Neural progenitor cell (in vitro differentiated cells): ENCODE measurements around the gene PUM2. TPM values are rescaled to one million over a fixed set of nuclear protein-coding genes. Genes with fewer than 3 reads are reported as not detected.

Source experiments
- DNase-seq: peaks from one replicate; pipeline ENCODE4 v3.0.0-alpha.2; 2016; ENCODE audit warnings: low spot score
- H2AFZ ChIP-seq: fragments of 200-600 bp; sonication (generic); replicated peaks from 2 replicates; pipeline ENCODE4 v1.6.1; 2016; ENCODE audit warnings: antibody characterized with exemption
- H3F3A ChIP-seq: fragments of 200-600 bp; sonication (generic); 2 replicates; pipeline ENCODE4 v1.6.1; 2016; ENCODE audit warnings: antibody characterized with exemption, low read depth
- H3K27ac ChIP-seq: fragments of 200-600 bp; sonication (generic); 2 replicates; pipeline ENCODE4 v1.5.1; 2016; ENCODE audit warnings: mild to moderate bottlenecking
- H3K27me3 ChIP-seq: fragments of 200-600 bp; sonication (generic); 2 replicates; pipeline ENCODE4 v1.6.1; 2016; ENCODE audit warnings: mild to moderate bottlenecking, moderate library complexity
- H3K36me3 ChIP-seq: fragments of 200-600 bp; sonication (generic); 2 replicates; pipeline ENCODE4 v1.5.1; 2016
- H3K4me1 ChIP-seq: fragments of 200-600 bp; sonication (generic); 2 replicates; pipeline ENCODE4 v1.6.1; 2016; ENCODE audit warnings: mixed run types
- H3K4me2 ChIP-seq: fragments of 200-600 bp; sonication (generic); 2 replicates; pipeline ENCODE4 v1.6.1; 2016
- H3K4me3 ChIP-seq: fragments of 200-600 bp; sonication (generic); 2 replicates; pipeline ENCODE4 v1.5.1; 2016
- H3K79me2 ChIP-seq: fragments of 200-600 bp; sonication (generic); 2 replicates; pipeline ENCODE4 v1.6.1; 2016; ENCODE audit warnings: low read depth
- H3K9ac ChIP-seq: fragments of 200-600 bp; sonication (generic); 2 replicates; pipeline ENCODE4 v1.6.1; 2016
- H3K9me3 ChIP-seq: fragments of 200-600 bp; sonication (generic); 2 replicates; pipeline ENCODE4 v1.5.1; 2016; ENCODE audit warnings: low read depth
- H4K20me1 ChIP-seq: fragments of 200-600 bp; sonication (generic); 2 replicates; pipeline ENCODE4 v1.6.1; 2016; ENCODE audit warnings: low read depth
- H3K27ac Mint-ChIP-seq: 3 replicates; pipeline ENCODE4 v1.8.0; 2021; ENCODE audit warnings: mixed read lengths
- H3K27me3 Mint-ChIP-seq: 2 replicates; pipeline ENCODE4 v1.8.0; 2022; ENCODE audit warnings: low read depth, mild to moderate bottlenecking, inconsistent platforms, moderate library complexity, mixed read lengths; ENCODE audit not compliant: insufficient read depth
- H3K36me3 Mint-ChIP-seq: 3 replicates; pipeline ENCODE4 v1.8.0; 2021; ENCODE audit warnings: mixed read lengths
- H3K4me1 Mint-ChIP-seq: 3 replicates; pipeline ENCODE4 v1.8.0; 2021; ENCODE audit warnings: mixed read lengths
- H3K4me3 Mint-ChIP-seq: 3 replicates; pipeline ENCODE4 v1.8.0; 2021; ENCODE audit warnings: mild to moderate bottlenecking, moderate library complexity, mixed read lengths
- H3K9me3 Mint-ChIP-seq: 3 replicates; pipeline ENCODE4 v1.8.0; 2020; ENCODE audit warnings: mixed read lengths
- CTCF ChIP-seq: fragments of 200-600 bp; sonication (generic); IDR thresholded peaks from 2 replicates; pipeline ENCODE4 v1.5.1; 2017; ENCODE audit warnings: antibody characterized with exemption, mild to moderate bottlenecking
- EZH2 ChIP-seq: fragments of 200-600 bp; sonication (generic); IDR thresholded peaks from 2 replicates; pipeline ENCODE4 v1.6.1; 2017; ENCODE audit warnings: antibody characterized with exemption, mild to moderate bottlenecking, moderate library complexity
- EZH2phosphoT487 ChIP-seq: fragments of 200-600 bp; sonication (generic); IDR thresholded peaks from 2 replicates; pipeline ENCODE4 v1.6.1; 2017; ENCODE audit warnings: antibody characterized with exemption
- total RNA-seq: library from RNA; depleted of rRNA; stranded (reverse); fragments of >200 nt; gene quantifications from 2 replicates; pipeline ENCODE4 v1.2.3, GENCODE V29; 2015; ENCODE audit warnings: low replicate concordance

PUM2 gene
- total RNA-seq, 1 donor from 2014 or later, result 88.4 TPM

GRCh38 chr2:20339012-20339411 is 11.6 kb downstream of the PUM2 start:
- no peak overlapping the region for H3K4me3 ChIP-seq
- peaks cover 6% of the 10 kb centered on the region for H3K36me3 ChIP-seq
- no peaks in the 10 kb centered on the region for H3K4me1 Mint-ChIP-seq
- no peaks in the 10 kb centered on the region for H3K27me3 ChIP-seq
- TF ChIP-seq EZH2phosphoT487 (no peak), EZH2 (no peak), CTCF (no peak)
- no peak overlapping the region for H3K4me2 ChIP-seq
- H3K4me1 ChIP-seq, result peaks cover 9% of the 10 kb centered on the region
- no peaks in the 10 kb centered on the region for H3K9me3 ChIP-seq
- peaks cover 100% of the 10 kb centered on the region for H3K79me2 ChIP-seq
- H3K4me3 Mint-ChIP-seq, result no peak overlapping the region
- no peak overlapping the region for H2AFZ ChIP-seq
- H3K27ac Mint-ChIP-seq, result no peak overlapping the region
- peaks cover 100% of the 10 kb centered on the region for H4K20me1 ChIP-seq
- no peak overlapping the region for H3K9ac ChIP-seq
- DNase-seq, result no peak
- H3K27me3 Mint-ChIP-seq, result peaks cover 3% of the 10 kb centered on the region
- peaks cover 22% of the 10 kb centered on the region for H3F3A ChIP-seq
- peaks cover 56% of the 10 kb centered on the region for H3K36me3 Mint-ChIP-seq
- H3K27ac ChIP-seq, result no peak overlapping the region
- H3K9me3 Mint-ChIP-seq, result peaks cover 16% of the 10 kb centered on the region

GRCh38 chr2:20334605-20335203 is 15.9 kb downstream of the PUM2 start:
- peaks cover 100% of the 10 kb centered on the region for H3K79me2 ChIP-seq
- H3K36me3 ChIP-seq, result peaks cover 15% of the 10 kb centered on the region
- Mint-ChIP-seq H3K9me3 (peaks cover 37% of the 10 kb centered on the region), H3K36me3 (peaks cover 68% of the 10 kb centered on the region), H3K4me3 (no peak overlapping the region), H3K4me1 (peaks cover 12% of the 10 kb centered on the region), H3K27ac (no peak overlapping the region), H3K27me3 (peaks cover 2% of the 10 kb centered on the region)
- no peaks in the 10 kb centered on the region for H3K27me3 ChIP-seq
- H3K4me1 ChIP-seq, result peaks cover 9% of the 10 kb centered on the region
- no peak overlapping the region for H3K4me2 ChIP-seq
- TF ChIP-seq EZH2 (no peak), EZH2phosphoT487 (no peak), CTCF (no peak)
- H3F3A ChIP-seq, result peaks cover 26% of the 10 kb centered on the region
- no peak for DNase-seq
- H3K4me3 ChIP-seq, result no peak overlapping the region
- H3K27ac ChIP-seq, result no peak overlapping the region
- no peak overlapping the region for H3K9ac ChIP-seq
- no peak overlapping the region for H2AFZ ChIP-seq
- H4K20me1 ChIP-seq, result peaks cover 100% of the 10 kb centered on the region
- H3K9me3 ChIP-seq, result no peaks in the 10 kb centered on the region

- Histone ChIP-seq H3K9ac (no peak overlapping the region), H4K20me1 (peaks cover 100% of the 10 kb centered on the region), H3K27me3 (no peaks in the 10 kb centered on the region), H3K36me3 (peaks cover 15% of the 10 kb centered on the region), H3K9me3 (no peaks in the 10 kb centered on the region), H3K4me1 (peaks cover 9% of the 10 kb centered on the region), H2AFZ (no peak overlapping the region), H3K27ac (no peak overlapping the region), H3K79me2 (peaks cover 100% of the 10 kb centered on the region), H3K4me3 (no peak overlapping the region), H3K4me2 (no peak overlapping the region), H3F3A (peaks cover 30% of the 10 kb centered on the region)
- peaks cover 2% of the 10 kb centered on the region for H3K27me3 Mint-ChIP-seq
- no peak for TF ChIP-seq EZH2
- TF ChIP-seq CTCF, result no peak
- TF ChIP-seq EZH2phosphoT487, result no peak
- peaks cover 68% of the 10 kb centered on the region for H3K36me3 Mint-ChIP-seq
- peaks cover 13% of the 10 kb centered on the region for H3K4me1 Mint-ChIP-seq
- no peak overlapping the region for H3K4me3 Mint-ChIP-seq
- H3K9me3 Mint-ChIP-seq, result peaks cover 42% of the 10 kb centered on the region
- DNase-seq, result no peak
- H3K27ac Mint-ChIP-seq, result no peak overlapping the region
These were observed 16.9 kb downstream of the PUM2 start for GRCh38 chr2:20333738-20334137.
